Measurements from ENCODE around the gene UFC1. TPM values are rescaled to one million over a fixed set of nuclear protein-coding genes. Genes with fewer than 3 reads are reported as not detected.

The UFC1 gene
- total and polyA plus RNA-seq, 2 donors (not counting 3 experiments of a cell fraction or from before 2014, with no cell fraction given), result 102 to 149 TPM

DNA sequence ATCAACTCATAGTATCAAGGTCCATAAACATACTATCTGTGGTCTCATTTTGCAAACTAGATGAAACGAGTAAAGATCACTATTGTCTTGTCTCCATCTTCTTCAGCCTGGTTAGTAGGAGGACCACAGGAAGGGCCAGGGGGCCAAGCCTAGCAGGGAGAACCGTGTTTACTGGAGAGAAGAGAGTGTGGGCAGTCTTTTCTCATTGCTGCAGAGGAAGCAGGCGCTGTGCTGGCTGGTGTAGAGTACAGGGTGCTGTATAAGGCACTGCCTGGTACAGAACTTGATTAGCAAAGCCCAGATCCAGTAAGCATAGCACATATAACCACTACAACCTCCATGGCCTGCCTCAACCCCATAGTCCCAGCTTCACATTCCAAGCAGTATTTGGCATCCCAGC lies 33.5 kb downstream of the UFC1 start:
- no peak overlapping the region for H3K4me3 ChIP-seq (replicated peaks in 1 of 3; ENCODE audit: insufficient read depth in 1 of 3, low read depth in 1 of 3, low read length in 3 of 3)
- FAIRE-seq (no peak), DNase-seq (ENCODE audit: low read depth, low spot score) (no peak)
- CTCF ChIA-PET, result no interaction called here
- H4K20me1 ChIP-seq (replicated peaks; ENCODE audit: control insufficient read depth, extremely low read depth, insufficient read depth, low read length), result no peaks in the 10 kb centered on the region
- POLR2A ChIA-PET, result no interaction called here
- no peaks in the 10 kb centered on the region for H3K9me1 ChIP-seq (replicated peaks; ENCODE audit: control insufficient read depth, extremely low read depth, insufficient read depth, low read length)
- intact Hi-C loops (cut with micrococcal nuclease) (no loop called here), dilution Hi-C loops (cut with MboI; ENCODE audit: extremely low pct_ligation_motif_present, low sequenced_read_pairs) (no loop called here)
- no peak overlapping the region for H3K9ac ChIP-seq (replicated peaks; ENCODE audit: extremely low read depth, insufficient read depth, low read length)
- peaks cover 28% of the 10 kb centered on the region for H3K4me1 ChIP-seq (ENCODE audit: control insufficient read depth, extremely low read depth, insufficient read depth, low read length)
- H3K4me2 ChIP-seq (ENCODE audit: insufficient read depth, low read length), result no peak overlapping the region
- no peak for TF ChIP-seq EZH2 (IDR thresholded peaks at IDR 0.05; ENCODE audit: borderline replicate concordance, low read depth, low read length, severe bottlenecking)
- TF ChIP-seq, protein P1, sequence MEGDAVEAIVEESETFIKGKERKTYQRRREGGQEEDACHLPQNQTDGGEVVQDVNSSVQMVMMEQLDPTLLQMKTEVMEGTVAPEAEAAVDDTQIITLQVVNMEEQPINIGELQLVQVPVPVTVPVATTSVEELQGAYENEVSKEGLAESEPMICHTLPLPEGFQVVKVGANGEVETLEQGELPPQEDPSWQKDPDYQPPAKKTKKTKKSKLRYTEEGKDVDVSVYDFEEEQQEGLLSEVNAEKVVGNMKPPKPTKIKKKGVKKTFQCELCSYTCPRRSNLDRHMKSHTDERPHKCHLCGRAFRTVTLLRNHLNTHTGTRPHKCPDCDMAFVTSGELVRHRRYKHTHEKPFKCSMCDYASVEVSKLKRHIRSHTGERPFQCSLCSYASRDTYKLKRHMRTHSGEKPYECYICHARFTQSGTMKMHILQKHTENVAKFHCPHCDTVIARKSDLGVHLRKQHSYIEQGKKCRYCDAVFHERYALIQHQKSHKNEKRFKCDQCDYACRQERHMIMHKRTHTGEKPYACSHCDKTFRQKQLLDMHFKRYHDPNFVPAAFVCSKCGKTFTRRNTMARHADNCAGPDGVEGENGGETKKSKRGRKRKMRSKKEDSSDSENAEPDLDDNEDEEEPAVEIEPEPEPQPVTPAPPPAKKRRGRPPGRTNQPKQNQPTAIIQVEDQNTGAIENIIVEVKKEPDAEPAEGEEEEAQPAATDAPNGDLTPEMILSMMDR (IDR thresholded peaks at IDR 0.05; ENCODE audit: extremely low read depth in 1 of 2, insufficient read depth in 1 of 2, low read depth in 1 of 2, low read length in 2 of 2), result no peak
- TF ChIP-seq, protein P2, sequence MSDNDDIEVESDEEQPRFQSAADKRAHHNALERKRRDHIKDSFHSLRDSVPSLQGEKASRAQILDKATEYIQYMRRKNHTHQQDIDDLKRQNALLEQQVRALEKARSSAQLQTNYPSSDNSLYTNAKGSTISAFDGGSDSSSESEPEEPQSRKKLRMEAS (IDR thresholded peaks at IDR 0.05; ENCODE audit: insufficient read depth, insufficient read length), result no peak
- no peak for TF ChIP-seq MYC (IDR thresholded peaks at IDR 0.05; ENCODE audit: low read depth, low read length)
- no peak for TF ChIP-seq POLR2A (IDR thresholded peaks at IDR 0.05; ENCODE audit: low read depth, low read length)
- no peak for TF ChIP-seq FOS (IDR thresholded peaks at IDR 0.05; ENCODE audit: borderline replicate concordance, insufficient read depth, low read length)
- no peak for TF ChIP-seq POLR2AphosphoS5 (IDR thresholded peaks at IDR 0.05; ENCODE audit: insufficient read depth, low read depth, low read length)
- no peak for TF ChIP-seq GATA2 (IDR thresholded peaks at IDR 0.05; ENCODE audit: insufficient read depth, insufficient read length, low read depth, low read length)
- TF ChIP-seq JUN (IDR thresholded peaks at IDR 0.05; ENCODE audit: borderline replicate concordance, insufficient read depth, insufficient read length, low read depth), result no peak
- no peaks in the 10 kb centered on the region for H3K9me3 ChIP-seq (replicated peaks; ENCODE audit: control insufficient read depth, insufficient read depth, low read length)
- BruUV-seq (replicated peaks), result no TSS peak
- H3K36me3 ChIP-seq (ENCODE audit: control insufficient read depth in 2 of 2, extremely low read depth in 1 of 2, insufficient read depth in 2 of 2, low read length in 2 of 2), result peaks cover 0 to 3% of the 10 kb centered on the region in 2 experiments
- no peaks in the 10 kb centered on the region for H3K79me2 ChIP-seq (ENCODE audit: control insufficient read depth, insufficient read depth, low read length)
- no peak overlapping the region for H2AFZ ChIP-seq (ENCODE audit: low read depth, low read length)
- H3K27ac ChIP-seq (ENCODE audit: insufficient read depth, low read depth, low read length), result no peak overlapping the region
- no peaks in the 10 kb centered on the region for H3K27me3 ChIP-seq (ENCODE audit: control insufficient read depth in 2 of 2, insufficient read depth in 2 of 2, low read length in 2 of 2)

All from endothelial cell of umbilical vein (primary cell).